Urinary bladder (tissue), 2 donors: ENCODE results near the gene TAP1. TPM values are rescaled to one million over a fixed set of nuclear protein-coding genes. Genes with fewer than 3 reads are reported as not detected.

ENCODE experiments used
- polyA plus RNA-seq: library from polyadenylated mRNA; stranded (reverse); fragments of 200-250 nt; gene quantifications from one replicate; pipeline ENCODE4 v1.2.3, GENCODE V29; 2013
- small RNA-seq: library from RNA; depleted of rRNA; stranded (forward); fragments of <200 nt; gene quantifications from one replicate; pipeline ENCODE3, GENCODE V24; 2014
- total RNA-seq: library from RNA; depleted of rRNA; stranded (reverse); fragments of >200 nt; gene quantifications from one replicate; pipeline ENCODE4 v1.2.3, GENCODE V29; 2014
- donor health status: healthy.

The TAP1 gene
- total and polyA plus RNA-seq, 2 donors, result 16.7 to 49.8 TPM

Small RNAs within 50 kb of the gene (small RNA-seq; reads per million reads assigned to genes)
- not detected for gene HLA-Z

Other genes with a start within 250 kb of the TAP1 start
- 16.0 TPM for gene HLA-DQA1, start 216.3 kb downstream of the TAP1 start, total RNA-seq
- 41.8 TPM for gene HLA-DQA1, start 216.3 kb downstream of the TAP1 start, polyA plus RNA-seq
- 4.0 TPM for gene HLA-DQB1, start 187.0 kb downstream of the TAP1 start, total RNA-seq
- 36.1 TPM for gene HLA-DQB1, start 187.0 kb downstream of the TAP1 start, polyA plus RNA-seq
- 0.95 TPM for gene HLA-DQA2, start 112.3 kb downstream of the TAP1 start, total RNA-seq
- not detected for gene HLA-DQA2, start 112.3 kb downstream of the TAP1 start, polyA plus RNA-seq
- 0.21 TPM for gene HLA-DQB2, start 90.2 kb downstream of the TAP1 start, total RNA-seq
- 0.10 TPM for gene HLA-DQB2, start 90.2 kb downstream of the TAP1 start, polyA plus RNA-seq
- gene HLA-DOB, start 36.7 kb downstream of the TAP1 start, total RNA-seq, result 0.42 TPM
- 0.90 TPM for gene HLA-DOB, start 36.7 kb downstream of the TAP1 start, polyA plus RNA-seq
- gene TAP2, start 15.0 kb downstream of the TAP1 start, total RNA-seq, result 14.0 TPM
- 18.5 TPM for gene TAP2, start 15.0 kb downstream of the TAP1 start, polyA plus RNA-seq
- 24.9 TPM for gene PSMB8, start 9.7 kb downstream of the TAP1 start, total RNA-seq
- 82.0 TPM for gene PSMB8, start 9.7 kb downstream of the TAP1 start, polyA plus RNA-seq
- 6.7 TPM for gene PSMB9, start 488 bp upstream of the TAP1 start, total RNA-seq
- gene PSMB9, start 488 bp upstream of the TAP1 start, polyA plus RNA-seq, result 53.0 TPM
- gene HLA-DMB, start 87.3 kb upstream of the TAP1 start, total RNA-seq, result 8.9 TPM
- 16.4 TPM for gene HLA-DMB, start 87.3 kb upstream of the TAP1 start, polyA plus RNA-seq
- 8.9 TPM for gene HLA-DMA, start 99.4 kb upstream of the TAP1 start, total RNA-seq
- gene HLA-DMA, start 99.4 kb upstream of the TAP1 start, polyA plus RNA-seq, result 30.4 TPM
- 79.0 TPM for gene BRD2, start 114.9 kb upstream of the TAP1 start, total RNA-seq
- gene BRD2, start 114.9 kb upstream of the TAP1 start, polyA plus RNA-seq, result 138 TPM
- 2.7 TPM for gene HLA-DOA, start 155.9 kb upstream of the TAP1 start, total RNA-seq
- gene HLA-DOA, start 155.9 kb upstream of the TAP1 start, polyA plus RNA-seq, result 5.7 TPM
- 25.4 TPM for gene HLA-DPA1, start 219.9 kb upstream of the TAP1 start, total RNA-seq
- 51.6 TPM for gene HLA-DPA1, start 219.9 kb upstream of the TAP1 start, polyA plus RNA-seq
- gene HLA-DPB1, start 222.3 kb upstream of the TAP1 start, total RNA-seq, result 16.4 TPM
- gene HLA-DPB1, start 222.3 kb upstream of the TAP1 start, polyA plus RNA-seq, result 74.7 TPM